WTC11 (cell line): ENCODE measurements around the gene MRC1. TPM values are rescaled to one million over a fixed set of nuclear protein-coding genes. Genes with fewer than 3 reads are reported as not detected.

Experiments used
- ATAC-seq: fragments of 200-7000 bp; cut with Tn5 transposase; 2 replicates; pipeline ENCODE4 v1.10.0; 2021; ENCODE audit warnings: mild to moderate bottlenecking, moderate library complexity
- CTCF ChIA-PET: fragments of 300-600 bp; sonication (Branson Sonifier 250); formaldehyde crosslinking; loops from one replicate; lab custom pipeline; 2021; ENCODE audit warnings: antibody characterized with exemption; lab: Charles Lee
- POLR2A ChIA-PET: fragments of 350-600 bp; sonication (Branson Sonifier 250); formaldehyde crosslinking; loops from one replicate; lab custom pipeline; 2021; ENCODE audit warnings: antibody characterized with exemption; lab: Charles Lee
- DNase-seq: peaks from one replicate; pipeline ENCODE4 v3.0.0; 2021; ENCODE audit warnings: low spot score
- H3K27ac Mint-ChIP-seq: 2 replicates; pipeline ENCODE4 v1.8.0; 2021; ENCODE audit warnings: mixed read lengths
- H3K27me3 Mint-ChIP-seq: 2 replicates; pipeline ENCODE4 v1.8.0; 2021; ENCODE audit warnings: low read depth, mild to moderate bottlenecking, moderate library complexity, mixed read lengths
- H3K36me3 Mint-ChIP-seq: 2 replicates; pipeline ENCODE4 v1.8.0; 2021; ENCODE audit warnings: mixed read lengths
- H3K4me1 Mint-ChIP-seq: 2 replicates; pipeline ENCODE4 v1.8.0; 2022; ENCODE audit warnings: mixed read lengths
- H3K4me3 Mint-ChIP-seq: 2 replicates; pipeline ENCODE4 v1.8.0; 2021; ENCODE audit warnings: mild to moderate bottlenecking, moderate library complexity, mixed read lengths
- H3K9me3 Mint-ChIP-seq: 2 replicates; pipeline ENCODE4 v1.8.0; 2021; ENCODE audit warnings: mixed read lengths
- ARID4B ChIP-seq: sonication (generic); formaldehyde crosslinking; IDR thresholded peaks from 2 replicates; pipeline ENCODE4 v1.8.0; 2023; ENCODE audit warnings: missing genetic modification reagents, mild to moderate bottlenecking, borderline replicate concordance
- IRF1 ChIP-seq: sonication (generic); formaldehyde crosslinking; IDR thresholded peaks from 2 replicates; pipeline ENCODE4 v1.8.0; 2023; ENCODE audit warnings: missing genetic modification reagents
- IRF2 ChIP-seq: sonication (generic); formaldehyde crosslinking; IDR thresholded peaks from 2 replicates; pipeline ENCODE4 v1.8.0; 2022; ENCODE audit warnings: low read depth, missing genetic modification reagents, borderline replicate concordance
- MLX ChIP-seq: sonication (generic); formaldehyde crosslinking; IDR thresholded peaks from 2 replicates; pipeline ENCODE4 v1.8.1; 2023; ENCODE audit warnings: mild to moderate bottlenecking, missing genetic modification reagents, moderate library complexity
- MXD4 ChIP-seq: fragments of 250-450 bp; sonication (Bioruptor Pico); IDR thresholded peaks from 2 replicates; pipeline ENCODE4 v1.8.0; 2021; ENCODE audit warnings: mild to moderate bottlenecking, moderate library complexity, borderline replicate concordance
- MYBL2 ChIP-seq: sonication (generic); formaldehyde crosslinking; IDR thresholded peaks from 2 replicates; pipeline ENCODE4 v1.8.1; 2023; ENCODE audit warnings: mild to moderate bottlenecking, moderate library complexity, missing genetic modification reagents
- NFE2L1 ChIP-seq: sonication (generic); formaldehyde crosslinking; IDR thresholded peaks from 2 replicates; pipeline ENCODE4 v1.8.1; 2023; ENCODE audit warnings: missing genetic modification reagents
- NR2C2 ChIP-seq: sonication (generic); formaldehyde crosslinking; IDR thresholded peaks from 2 replicates; pipeline ENCODE4 v1.8.0; 2022; ENCODE audit warnings: mild to moderate bottlenecking, missing genetic modification reagents
- OVOL2 ChIP-seq: fragments of 250-450 bp; sonication (Bioruptor Pico); IDR thresholded peaks from 2 replicates; pipeline ENCODE4 v1.9.0; 2021; ENCODE audit warnings: mild to moderate bottlenecking, borderline replicate concordance
- TEAD4 ChIP-seq: sonication (generic); formaldehyde crosslinking; IDR thresholded peaks from 2 replicates; pipeline ENCODE4 v1.8.0; 2022; ENCODE audit warnings: mild to moderate bottlenecking, missing genetic modification reagents
- ZBTB21 ChIP-seq: sonication (generic); formaldehyde crosslinking; IDR thresholded peaks from 2 replicates; pipeline ENCODE4 v1.8.1; 2023; ENCODE audit warnings: mild to moderate bottlenecking, missing genetic modification reagents, borderline replicate concordance
- ZMAT4 ChIP-seq: fragments of 250-450 bp; sonication (Bioruptor Pico); IDR thresholded peaks from 2 replicates; pipeline ENCODE4 v1.9.0; 2021; ENCODE audit warnings: mild to moderate bottlenecking
- microRNA-seq: library from miRNA; unstranded; fragments of <30 nt; microRNA quantifications from one replicate; pipeline ENCODE4 v1.2.0, GENCODE V29; 2022; ENCODE audit warnings: borderline number of aligned reads
- total RNA-seq: library from RNA; stranded (reverse); gene quantifications from 3 replicates; pipeline ENCODE4 v1.2.3, GENCODE V29; 2021

MRC1 gene
- total RNA-seq, 1 experiment from 2014 or later, result 0.33 TPM

- Mint-ChIP-seq H3K36me3 (peaks cover 11% of the 10 kb centered on the region), H3K4me1 (0 out of 2 replicates have a peak, but pooled peaks cover 3% of the 10 kb centered on the region), H3K4me3 (no peak overlapping the region), H3K9me3 (peaks cover 25% of the 10 kb centered on the region), H3K27ac (no peak overlapping the region), H3K27me3 (no peaks in the 10 kb centered on the region)
- ATAC-seq (no peak), DNase-seq (no peak)
- no peak for TF ChIP-seq ARID4B (CRISPR knock-in tag)
- no peak for TF ChIP-seq ZMAT4 (CRISPR knock-in tag)
- TF ChIP-seq NFE2L1, result no peak
- no peak for TF ChIP-seq MYBL2 (CRISPR knock-in tag)
- no peak for TF ChIP-seq TEAD4 (CRISPR knock-in tag)
- POLR2A ChIA-PET, result no interaction called here
- CTCF ChIA-PET, result no interaction called here
These were observed 148.9 kb downstream of the MRC1 start for GRCh38 chr10:17958049-17958448.

- ChIA-PET POLR2A (no interaction called here), CTCF (no interaction called here)
- no peaks in the 10 kb centered on the region for H3K4me1 Mint-ChIP-seq
- no peak for DNase-seq
- no peak for ATAC-seq
- H3K27ac Mint-ChIP-seq, result no peak overlapping the region
- no peaks in the 10 kb centered on the region for H3K27me3 Mint-ChIP-seq
- no peak overlapping the region for H3K4me3 Mint-ChIP-seq
- H3K9me3 Mint-ChIP-seq, result peaks cover 25% of the 10 kb centered on the region
- H3K36me3 Mint-ChIP-seq, result peaks cover 11% of the 10 kb centered on the region
- TF ChIP-seq IRF1 (CRISPR knock-in tag) (no peak), ZBTB21 (CRISPR knock-in tag) (no peak), NR2C2 (CRISPR knock-in tag) (no peak), MXD4 (no peak), OVOL2 (CRISPR knock-in tag) (no peak), MLX (CRISPR knock-in tag) (no peak), IRF2 (CRISPR knock-in tag) (no peak)
These were observed 150.7 kb downstream of the MRC1 start for GRCh38 chr10:17959870-17960269.

Small RNAs within 50 kb of the gene (microRNA-seq; reads per million reads assigned to microRNA genes)
- not detected for gene MIR511

Other genes starting within 250 kb of the MRC1 start
- 18.6 to 23.2 TPM (median 21.2 TPM) in 3 replicates for gene HACD1, start 192.0 kb upstream of the MRC1 start, total RNA-seq
- 20.7 to 24.2 TPM (median 22.9 TPM) in 3 replicates for gene STAM, start 165.2 kb upstream of the MRC1 start, total RNA-seq
- 0.04 TPM in 1 of 3 replicates, not detected in the others for gene TMEM236, start 57.1 kb upstream of the MRC1 start, total RNA-seq
- gene SLC39A12, start 142.6 kb downstream of the MRC1 start, total RNA-seq, result not detected in 3 replicates